ENCODE data around the gene CHRNB2.

CHRNB2 gene

GRCh38 chr1:154607609-154608396 is 40.2 kb downstream of the CHRNB2 start, which contains the start of gene ADAR:
TSS of gene ADAR (minus strand) at chr1:154608186. CDS start at chr1:154608006, 180 bp downstream.
- H3K27me3 ChIP-seq (ENCODE audit: control insufficient read depth in 5 of 5, insufficient read depth in 4 of 5, low read length in 5 of 5) = no peaks in the 10 kb centered on the region
- no peaks in the 10 kb centered on the region for H3K9me3 ChIP-seq (ENCODE audit: control insufficient read depth in 5 of 5, low read length in 5 of 5)
- peak within 1 kb of the TSS; percentile 95 to 98 (median 96) for H3K4me3 ChIP-seq (ENCODE audit: low read depth in 1 of 5, low read length in 5 of 5)
- H3K36me3 ChIP-seq (ENCODE audit: control insufficient read depth in 5 of 5, insufficient read depth in 5 of 5, low read length in 5 of 5) = peaks cover 0 to 8% (median 0%) of the 10 kb centered on the region in 5 donors
- peak within 1 kb of the TSS; percentile 81 to 98 (median 95) for H3K9ac ChIP-seq (ENCODE audit: low read length in 5 of 5)
- peak within 1 kb of the TSS; percentile 98 for H3K27ac ChIP-seq (ENCODE audit: low read depth, low read length)
- H3K4me1 ChIP-seq (ENCODE audit: control insufficient read depth in 5 of 5, insufficient read depth in 5 of 5, low read length in 5 of 5) = peaks cover 6 to 53% (median 25%) of the 10 kb centered on the region in 5 donors

- H3K4me1 ChIP-seq (ENCODE audit: control insufficient read depth in 5 of 5, insufficient read depth in 5 of 5, low read length in 5 of 5) = peaks cover 6 to 46% (median 21%) of the 10 kb centered on the region in 5 donors
Measured at GRCh38 chr1:154608397-154609270, 41.1 kb downstream of the CHRNB2 start.

GRCh38 chr1:154609398-154610380 is 42.1 kb downstream of the CHRNB2 start:
- Histone ChIP-seq H3K4me3 (ENCODE audit: low read depth in 1 of 5, low read length in 5 of 5) (peak overlapping the region in 2 of 5 donors; percentile 95 to 97), H3K27me3 (ENCODE audit: control insufficient read depth in 5 of 5, insufficient read depth in 4 of 5, low read length in 5 of 5) (no peaks in the 10 kb centered on the region), H3K9me3 (ENCODE audit: control insufficient read depth in 5 of 5, low read length in 5 of 5) (no peaks in the 10 kb centered on the region), H3K36me3 (ENCODE audit: control insufficient read depth in 5 of 5, insufficient read depth in 5 of 5, low read length in 5 of 5) (no peaks in the 10 kb centered on the region), H3K27ac (ENCODE audit: low read depth, low read length) (peak overlapping the region; percentile 98), H3K4me1 (ENCODE audit: control insufficient read depth in 5 of 5, insufficient read depth in 5 of 5, low read length in 5 of 5) (peaks cover 6 to 38% (median 20%) of the 10 kb centered on the region in 5 donors), H3K9ac (ENCODE audit: low read length in 5 of 5) (peak overlapping the region in 1 of 5 donors; percentile 95)

More at GRCh38 chr1:154608397-154609270, 41.1 kb downstream of the CHRNB2 start:
- Histone ChIP-seq H3K9ac (ENCODE audit: low read length in 5 of 5) (peak overlapping the region; percentile 66 to 96 (median 81)), H3K36me3 (ENCODE audit: control insufficient read depth in 5 of 5, insufficient read depth in 5 of 5, low read length in 5 of 5) (peaks cover 0 to 2% (median 0%) of the 10 kb centered on the region in 5 donors), H3K27me3 (ENCODE audit: control insufficient read depth in 5 of 5, insufficient read depth in 4 of 5, low read length in 5 of 5) (no peaks in the 10 kb centered on the region), H3K9me3 (ENCODE audit: control insufficient read depth in 5 of 5, low read length in 5 of 5) (no peaks in the 10 kb centered on the region), H3K27ac (ENCODE audit: low read depth, low read length) (peak overlapping the region; percentile 98), H3K4me3 (ENCODE audit: low read depth in 1 of 5, low read length in 5 of 5) (peak overlapping the region; percentile 81 to 98 (median 96))

DNA sequence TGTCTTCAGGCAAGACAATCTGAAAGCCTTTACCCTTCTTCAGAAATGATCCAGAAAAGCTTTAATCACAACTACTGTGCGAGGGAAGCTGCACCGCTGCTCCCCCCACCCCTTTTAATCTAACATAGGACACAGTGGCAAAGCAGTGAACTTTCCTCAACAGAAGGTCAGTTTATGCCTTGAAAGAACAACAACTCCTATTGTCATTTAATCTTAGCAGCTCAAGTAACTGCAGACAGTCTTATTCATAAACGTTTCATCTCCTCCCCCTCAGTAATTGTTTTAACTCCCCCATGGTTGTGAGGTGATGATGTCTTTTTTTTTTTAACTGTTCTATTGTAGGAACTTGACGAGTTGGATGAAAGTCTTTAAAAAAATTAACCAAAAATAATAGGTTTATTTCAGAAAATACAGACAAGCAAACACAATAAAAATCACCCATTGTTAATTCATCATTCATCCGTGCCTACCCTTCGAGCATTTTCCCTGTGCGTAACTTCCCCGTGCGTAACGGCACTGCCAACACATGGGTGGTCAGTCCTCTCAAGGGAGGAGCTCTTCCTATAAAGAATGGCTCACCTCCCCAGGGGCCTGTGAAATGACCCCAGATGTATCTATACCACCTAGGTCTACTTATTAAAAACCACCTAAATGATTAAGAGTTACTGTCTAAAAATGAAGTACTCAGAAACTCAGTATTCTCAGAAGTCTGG is 43.7 kb downstream of the CHRNB2 start:
- Histone ChIP-seq H3K27ac (ENCODE audit: low read depth, low read length) (no peak overlapping the region), H3K4me1 (ENCODE audit: control insufficient read depth in 5 of 5, insufficient read depth in 5 of 5, low read length in 5 of 5) (peaks cover 4 to 23% (median 17%) of the 10 kb centered on the region in 5 donors), H3K27me3 (ENCODE audit: control insufficient read depth in 5 of 5, insufficient read depth in 4 of 5, low read length in 5 of 5) (no peaks in the 10 kb centered on the region), H3K4me3 (ENCODE audit: low read depth in 1 of 5, low read length in 5 of 5) (no peak overlapping the region), H3K9me3 (ENCODE audit: control insufficient read depth in 5 of 5, low read length in 5 of 5) (no peaks in the 10 kb centered on the region), H3K36me3 (ENCODE audit: control insufficient read depth in 5 of 5, insufficient read depth in 5 of 5, low read length in 5 of 5) (no peaks in the 10 kb centered on the region), H3K9ac (ENCODE audit: low read length in 5 of 5) (no peak overlapping the region)

DNA sequence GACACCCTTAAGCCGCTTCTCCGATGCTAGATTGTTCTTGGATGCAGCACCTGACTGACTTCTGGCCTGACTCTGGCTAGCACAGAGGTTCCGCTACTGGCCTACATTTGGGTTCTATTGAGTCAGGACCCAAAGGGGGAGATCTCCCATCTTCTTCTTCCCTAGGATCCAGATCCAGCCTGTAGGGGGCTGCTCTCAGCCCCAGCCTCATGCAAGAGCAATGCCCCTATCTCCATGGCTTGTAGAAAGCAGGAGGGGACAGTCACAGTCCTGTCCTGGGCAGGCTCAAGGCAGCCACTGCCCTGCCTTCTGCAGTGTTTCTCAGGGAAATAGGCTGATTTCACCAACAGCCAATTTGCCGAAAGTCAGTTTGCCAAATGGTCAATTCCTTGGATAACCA is 46.7 kb downstream of the CHRNB2 start:
- Histone ChIP-seq H3K4me1 (ENCODE audit: control insufficient read depth in 5 of 5, insufficient read depth in 5 of 5, low read length in 5 of 5) (peaks cover 0 to 3% (median 1%) of the 10 kb centered on the region in 5 donors), H3K9ac (ENCODE audit: low read length in 5 of 5) (no peak overlapping the region), H3K4me3 (ENCODE audit: low read depth in 1 of 5, low read length in 5 of 5) (no peak overlapping the region), H3K36me3 (ENCODE audit: control insufficient read depth in 5 of 5, insufficient read depth in 5 of 5, low read length in 5 of 5) (no peaks in the 10 kb centered on the region), H3K27ac (ENCODE audit: low read depth, low read length) (no peak overlapping the region), H3K27me3 (ENCODE audit: control insufficient read depth in 5 of 5, insufficient read depth in 4 of 5, low read length in 5 of 5) (no peaks in the 10 kb centered on the region), H3K9me3 (ENCODE audit: control insufficient read depth in 5 of 5, low read length in 5 of 5) (no peaks in the 10 kb centered on the region)

- Histone ChIP-seq H3K4me1 (ENCODE audit: control insufficient read depth in 5 of 5, insufficient read depth in 5 of 5, low read length in 5 of 5) (no peaks in the 10 kb centered on the region), H3K9me3 (ENCODE audit: control insufficient read depth in 5 of 5, low read length in 5 of 5) (no peaks in the 10 kb centered on the region), H3K9ac (ENCODE audit: low read length in 5 of 5) (no peak overlapping the region), H3K4me3 (ENCODE audit: low read depth in 1 of 5, low read length in 5 of 5) (no peak overlapping the region), H3K27ac (ENCODE audit: low read depth, low read length) (no peak overlapping the region), H3K36me3 (ENCODE audit: control insufficient read depth in 5 of 5, insufficient read depth in 5 of 5, low read length in 5 of 5) (peaks cover 0 to 2% (median 0%) of the 10 kb centered on the region in 5 donors), H3K27me3 (ENCODE audit: control insufficient read depth in 5 of 5, insufficient read depth in 4 of 5, low read length in 5 of 5) (no peaks in the 10 kb centered on the region)
Measured at GRCh38 chr1:154614901-154615300, 47.3 kb downstream of the CHRNB2 start.

DNA sequence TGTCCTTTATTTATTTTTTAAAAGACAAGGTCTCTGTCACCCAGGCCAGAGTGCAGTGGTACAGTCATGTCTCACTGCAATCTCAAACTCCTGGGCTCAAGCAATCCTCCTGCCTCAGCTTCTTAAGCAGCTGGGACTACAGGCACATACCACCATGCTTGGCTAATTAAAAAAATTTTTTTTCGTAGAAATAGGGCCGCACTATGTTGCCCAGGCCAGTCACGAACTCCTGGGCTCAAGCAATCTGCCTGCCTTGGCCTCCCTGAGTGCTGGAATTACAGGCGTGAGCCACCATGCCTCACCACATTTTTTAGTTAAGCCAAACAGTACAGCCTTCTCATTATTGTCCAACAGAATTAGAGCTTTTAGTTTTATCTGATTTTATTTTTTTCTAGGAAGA is 47.8 kb downstream of the CHRNB2 start:
- no peak overlapping the region for H3K4me3 ChIP-seq (ENCODE audit: low read depth in 1 of 5, low read length in 5 of 5)

GRCh38 chr1:154616659-154617345 is 49.2 kb downstream of the CHRNB2 start:
- Histone ChIP-seq H3K4me1 (ENCODE audit: control insufficient read depth in 5 of 5, insufficient read depth in 5 of 5, low read length in 5 of 5) (no peaks in the 10 kb centered on the region), H3K4me3 (ENCODE audit: low read depth in 1 of 5, low read length in 5 of 5) (no peak overlapping the region), H3K36me3 (ENCODE audit: control insufficient read depth in 5 of 5, insufficient read depth in 5 of 5, low read length in 5 of 5) (peaks cover 0 to 2% (median 0%) of the 10 kb centered on the region in 5 donors), H3K9ac (ENCODE audit: low read length in 5 of 5) (no peak overlapping the region), H3K27me3 (ENCODE audit: control insufficient read depth in 5 of 5, insufficient read depth in 4 of 5, low read length in 5 of 5) (no peaks in the 10 kb centered on the region), H3K27ac (ENCODE audit: low read depth, low read length) (no peak overlapping the region), H3K9me3 (ENCODE audit: control insufficient read depth in 5 of 5, low read length in 5 of 5) (no peaks in the 10 kb centered on the region)

More for the DNA sequence above, 47.8 kb downstream of the CHRNB2 start:
- Histone ChIP-seq H3K36me3 (ENCODE audit: control insufficient read depth in 5 of 5, insufficient read depth in 5 of 5, low read length in 5 of 5) (peaks cover 0 to 2% (median 0%) of the 10 kb centered on the region in 5 donors), H3K27ac (ENCODE audit: low read depth, low read length) (no peak overlapping the region), H3K4me1 (ENCODE audit: control insufficient read depth in 5 of 5, insufficient read depth in 5 of 5, low read length in 5 of 5) (no peaks in the 10 kb centered on the region), H3K9me3 (ENCODE audit: control insufficient read depth in 5 of 5, low read length in 5 of 5) (no peaks in the 10 kb centered on the region), H3K9ac (ENCODE audit: low read length in 5 of 5) (no peak overlapping the region), H3K27me3 (ENCODE audit: control insufficient read depth in 5 of 5, insufficient read depth in 4 of 5, low read length in 5 of 5) (no peaks in the 10 kb centered on the region)

Measured in subcutaneous abdominal adipose tissue (tissue), 5 donors.